Effector CD4-positive, alpha-beta T cell (primary cell): ENCODE data around the gene SLC49A4.

Source experiments
- DNase-seq: peaks from one replicate; pipeline ENCODE4 v3.0.0-alpha.2; 2020

SLC49A4 gene

GRCh38 chr3:122862381-122862780 is 67.5 kb downstream of the SLC49A4 start:
- no peak for DNase-seq

DNA sequence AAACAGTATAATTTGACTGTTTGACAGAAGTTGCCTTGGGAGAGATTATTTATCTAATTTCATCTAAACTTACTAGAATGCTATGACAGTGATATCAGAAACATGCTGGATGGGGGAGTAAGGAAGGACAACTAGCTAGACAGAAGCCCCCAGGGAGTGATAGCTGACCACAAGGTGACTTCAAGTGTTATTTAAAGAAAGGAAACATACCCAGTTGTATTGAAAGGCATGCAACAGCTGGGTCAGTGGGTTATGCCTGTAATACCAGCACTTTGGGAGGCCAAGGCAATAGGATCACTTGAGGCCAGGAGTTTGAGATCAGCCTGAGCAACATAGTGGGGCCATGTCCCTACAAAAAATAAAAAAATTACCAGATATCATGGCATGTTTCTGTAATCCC is 69.6 kb downstream of the SLC49A4 start:
- no peak for DNase-seq

DNA sequence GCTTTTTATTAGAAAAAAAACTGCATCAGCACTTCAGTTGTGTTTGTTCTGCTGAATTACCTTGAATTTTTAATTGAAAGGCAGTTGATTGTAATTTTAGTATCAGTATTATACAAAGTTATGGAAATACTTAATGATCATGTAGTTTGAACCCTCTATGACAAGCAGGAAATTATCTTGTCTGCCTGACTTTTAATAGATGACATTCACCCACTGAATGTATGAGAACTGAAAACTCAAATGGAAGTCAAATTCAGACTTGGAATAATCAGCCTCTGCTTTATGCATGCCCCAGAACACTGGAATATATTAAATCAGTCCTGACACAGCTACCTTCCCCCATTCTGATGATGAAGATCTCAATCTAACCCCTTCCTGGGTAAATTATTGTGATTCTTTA is 73.5 kb downstream of the SLC49A4 start:
- DNase-seq, result no peak

- no peak for DNase-seq
Observed at GRCh38 chr3:122873741-122874515, 79.1 kb downstream of the SLC49A4 start.

DNA sequence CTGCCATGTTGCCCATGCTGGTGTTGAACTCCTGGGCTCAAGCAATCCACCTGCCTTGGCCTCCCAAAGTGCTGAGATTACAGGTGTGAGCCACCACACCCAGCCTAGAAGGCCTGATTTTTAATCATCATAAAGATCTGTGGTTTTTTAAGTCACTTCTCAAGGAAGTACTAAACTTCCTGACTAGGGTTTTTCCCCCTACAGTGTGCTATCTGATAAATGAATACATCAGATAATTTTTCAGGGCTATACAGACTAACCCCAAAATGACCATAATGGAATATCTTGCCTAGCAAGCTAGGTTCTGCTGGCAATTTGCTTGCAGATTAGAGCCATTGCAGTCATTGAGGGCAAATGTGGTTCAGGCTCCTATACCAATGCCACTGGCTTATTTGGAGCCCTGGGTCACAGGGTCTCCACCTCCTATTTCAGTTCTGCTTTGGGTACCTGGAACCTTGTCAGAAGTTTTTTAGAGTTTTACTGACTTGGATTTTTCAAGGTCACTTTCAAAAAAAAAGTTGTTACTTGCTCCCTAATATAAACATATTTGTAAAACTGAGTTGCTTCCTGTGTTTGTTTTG is 80.8 kb downstream of the SLC49A4 start:
- no peak for DNase-seq

DNA sequence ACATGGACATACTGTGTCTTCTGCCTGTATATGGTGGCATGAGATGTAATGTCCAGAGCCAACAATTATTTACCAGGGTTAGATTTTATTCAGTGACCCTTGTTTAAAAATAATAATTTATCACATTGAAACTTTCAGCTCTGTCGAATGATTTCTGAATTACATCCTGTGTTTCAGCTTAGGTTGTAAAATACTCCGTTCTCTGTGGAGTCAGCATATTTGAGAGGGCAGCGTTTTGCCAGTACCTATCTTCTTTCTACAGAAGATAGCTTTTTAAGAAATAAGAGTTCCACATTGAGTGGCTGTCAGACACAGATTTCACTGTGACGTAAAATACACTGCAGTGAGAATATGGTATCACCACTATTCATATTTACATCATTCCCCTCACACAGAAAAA is 85.3 kb downstream of the SLC49A4 start:
- DNase-seq, result no peak

DNA sequence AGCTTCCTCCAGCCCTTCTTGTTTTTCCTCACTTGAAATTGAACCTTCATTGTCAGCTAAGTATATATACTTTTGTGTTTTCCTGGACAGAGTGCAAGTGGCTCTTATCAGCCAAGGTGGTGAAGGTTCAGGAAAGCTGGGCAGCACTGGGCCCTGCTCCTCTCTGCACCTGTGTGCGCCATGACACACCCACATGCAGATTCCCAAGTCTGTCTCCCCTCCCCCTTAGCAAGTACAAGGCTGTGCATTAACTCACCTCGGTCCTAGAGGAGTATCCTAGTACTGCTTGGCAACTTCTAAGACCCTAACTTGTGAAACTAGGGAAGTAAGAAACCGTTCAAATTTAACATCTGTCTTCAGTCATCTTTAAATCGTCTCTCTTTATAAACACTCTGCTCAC is 85.8 kb downstream of the SLC49A4 start:
- DNase-seq, result no peak

DNA sequence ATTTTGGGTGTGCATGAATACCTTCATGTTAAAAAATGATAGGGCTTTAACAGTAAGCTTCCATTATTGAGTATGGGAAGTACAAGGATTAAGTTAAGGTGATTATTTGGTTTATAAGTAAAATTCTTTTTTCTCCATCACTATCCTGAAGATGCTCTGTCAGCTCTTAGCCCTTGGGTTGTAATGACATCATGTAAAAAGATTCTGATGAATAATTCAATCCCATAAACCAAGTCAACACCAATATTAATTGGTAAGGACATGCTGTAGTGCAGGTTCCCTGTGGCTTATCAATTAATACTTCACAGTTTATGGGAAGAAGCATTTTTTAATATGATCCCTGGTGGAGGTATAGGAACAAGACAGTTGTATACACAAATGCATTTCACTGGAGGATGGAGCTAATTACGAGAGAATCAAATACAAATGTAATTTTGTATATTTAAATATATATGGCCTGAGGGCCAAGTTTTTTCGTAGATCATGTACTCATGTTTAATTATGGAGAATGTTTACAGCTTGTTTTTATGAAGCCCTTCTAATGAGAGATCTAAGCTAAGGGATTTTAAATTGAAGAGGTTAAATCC is 87.6 kb downstream of the SLC49A4 start:
- no peak for DNase-seq

DNA sequence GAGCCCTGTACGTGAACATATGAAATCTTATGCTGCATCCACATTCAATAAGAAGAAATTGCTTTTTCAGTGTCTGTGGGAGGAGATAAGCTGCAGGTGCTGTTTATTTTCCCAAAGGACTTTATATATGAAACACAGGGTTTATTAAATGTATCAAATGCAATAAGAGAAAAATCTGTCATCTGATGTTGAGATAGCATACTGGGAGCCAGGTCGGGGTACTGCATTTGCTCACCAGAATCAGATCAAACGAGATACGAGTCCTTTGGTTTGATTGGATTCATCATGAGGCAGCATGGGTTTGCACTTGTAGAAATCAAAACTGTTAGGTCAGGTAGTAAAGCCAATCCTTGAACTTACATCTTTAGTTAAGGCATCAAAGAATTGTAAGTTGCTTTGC is 91.4 kb downstream of the SLC49A4 start:
- DNase-seq, result no peak

DNA sequence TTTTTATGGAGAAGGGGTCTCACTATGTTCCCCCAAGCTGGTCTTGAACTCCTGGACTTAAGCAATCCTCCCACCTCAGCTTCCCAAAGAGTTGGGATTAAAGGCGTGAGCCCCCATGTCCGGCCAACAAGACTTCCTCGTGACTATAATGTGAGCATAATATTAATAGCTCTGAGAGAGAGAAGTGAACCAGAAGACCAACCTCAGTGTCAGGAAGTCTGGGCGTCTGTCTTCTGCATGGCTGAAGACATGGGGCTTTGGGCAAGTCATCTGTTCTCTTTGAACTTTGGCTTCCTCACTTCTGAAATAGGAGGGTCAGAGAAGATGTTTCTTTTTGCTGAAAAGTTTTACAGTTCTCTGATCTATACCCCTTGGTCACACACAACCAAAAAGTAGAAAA is 92.1 kb downstream of the SLC49A4 start:
- DNase-seq, result no peak

- no peak for DNase-seq
Observed at GRCh38 chr3:122890077-122890719, 95.3 kb downstream of the SLC49A4 start.

GRCh38 chr3:122890720-122891220 is 95.9 kb downstream of the SLC49A4 start:
- no peak for DNase-seq

DNA sequence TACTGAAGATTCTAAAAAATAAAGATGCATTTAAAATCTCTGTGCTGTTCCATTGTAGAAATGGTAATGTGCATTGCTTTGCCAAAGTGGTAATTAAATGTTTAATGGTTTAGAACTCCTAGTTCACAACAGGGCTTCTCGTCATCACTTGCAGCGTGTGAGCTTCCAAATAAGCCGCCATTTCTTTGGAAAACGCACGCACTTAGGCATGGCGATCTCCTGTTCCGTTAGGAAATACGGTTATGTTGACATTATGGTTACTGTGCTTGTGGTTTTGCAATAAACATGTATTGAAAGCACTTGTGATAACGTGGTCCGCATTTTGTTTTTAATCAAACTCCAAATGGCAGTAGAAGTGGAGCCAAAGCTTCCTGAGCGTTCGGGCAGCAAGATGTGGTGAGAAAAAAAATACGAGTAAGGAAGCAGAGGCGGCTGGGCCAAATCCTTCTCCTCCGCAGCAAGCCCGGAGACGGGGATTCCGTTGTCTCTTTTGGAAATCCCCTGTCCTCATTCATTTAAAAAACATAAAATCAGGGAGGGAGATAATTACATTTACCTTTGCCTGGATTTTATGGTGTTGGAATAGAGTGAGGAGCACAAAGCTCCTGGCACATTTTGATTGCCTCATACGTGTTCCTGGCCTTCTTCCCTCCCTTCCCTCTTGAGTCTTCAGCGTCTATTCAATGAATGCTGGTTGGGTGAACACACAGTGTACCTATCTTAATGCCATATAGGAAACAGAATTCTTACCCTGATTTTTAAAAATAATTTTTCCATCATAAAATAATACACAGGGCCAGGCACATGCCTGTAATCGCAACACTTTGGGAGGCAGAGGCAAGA is 97.5 kb downstream of the SLC49A4 start:
- DNase-seq, result no peak

- DNase-seq, result no peak
Observed at GRCh38 chr3:122893282-122893681, 98.4 kb downstream of the SLC49A4 start.

DNA sequence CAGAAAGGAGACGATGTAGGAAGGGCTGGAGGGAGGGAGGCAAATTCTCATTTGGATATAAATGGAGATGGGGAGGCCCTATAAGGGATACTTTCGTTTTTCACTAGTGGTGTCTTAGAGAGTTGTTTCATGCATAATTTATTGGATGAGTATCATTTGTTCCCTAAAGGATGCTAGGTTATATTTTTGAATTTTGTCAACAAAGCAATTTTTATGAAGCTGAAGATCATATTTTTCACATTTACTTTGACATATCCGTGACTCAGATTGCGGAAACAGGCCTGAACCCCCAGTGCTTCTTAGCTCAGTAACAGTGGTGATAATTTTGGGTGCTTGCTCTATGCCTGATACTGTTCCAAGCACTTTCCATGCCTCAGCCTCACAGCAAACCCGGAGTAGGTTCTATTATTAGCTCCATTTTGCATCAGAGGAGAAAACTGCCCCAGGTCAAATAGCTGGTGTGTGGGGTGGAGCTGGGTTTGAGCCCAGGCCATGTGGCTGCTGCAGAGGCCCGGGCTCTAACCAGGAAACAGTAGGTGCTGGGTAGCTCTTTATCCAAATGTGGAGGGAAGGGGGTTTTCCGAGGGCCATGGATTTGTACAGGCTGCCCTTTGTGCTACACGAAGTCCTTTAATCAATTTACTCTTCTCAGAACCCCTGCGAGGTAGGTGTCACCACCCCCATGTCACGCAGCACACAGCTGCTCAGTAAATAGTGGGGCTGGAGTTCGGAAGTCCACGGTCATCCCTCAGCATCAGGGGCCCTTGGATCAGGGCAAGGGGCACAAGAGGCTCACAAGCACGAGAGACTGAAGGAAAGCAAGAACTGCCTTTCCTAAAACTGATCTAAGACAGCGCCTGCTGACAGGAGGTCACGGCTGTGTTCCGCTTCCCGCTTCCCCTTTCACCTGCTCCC is 99.1 kb downstream of the SLC49A4 start:
- DNase-seq, result no peak

- DNase-seq, result no peak
Observed at GRCh38 chr3:122898298-122898697, 103.4 kb downstream of the SLC49A4 start.

DNA sequence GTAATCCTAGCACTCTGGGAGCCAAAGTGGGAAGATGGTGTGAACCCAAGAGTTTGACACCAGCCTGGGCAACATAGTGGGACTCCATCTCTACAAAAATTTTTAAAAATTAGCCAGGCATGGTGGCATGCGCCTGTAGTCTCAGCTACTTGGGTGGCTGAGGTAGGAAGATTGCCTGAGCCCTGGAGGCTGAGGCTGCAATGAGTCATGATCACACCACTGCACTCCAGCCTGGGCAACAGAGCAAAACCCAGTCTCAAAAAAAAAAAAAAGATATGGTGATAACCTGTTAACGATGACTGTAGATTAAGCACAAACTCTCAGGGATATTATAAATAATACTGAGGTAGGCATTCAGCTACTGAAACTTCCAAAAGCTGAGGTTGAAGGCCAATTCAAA is 107.5 kb downstream of the SLC49A4 start:
- DNase-seq, result no peak

DNA sequence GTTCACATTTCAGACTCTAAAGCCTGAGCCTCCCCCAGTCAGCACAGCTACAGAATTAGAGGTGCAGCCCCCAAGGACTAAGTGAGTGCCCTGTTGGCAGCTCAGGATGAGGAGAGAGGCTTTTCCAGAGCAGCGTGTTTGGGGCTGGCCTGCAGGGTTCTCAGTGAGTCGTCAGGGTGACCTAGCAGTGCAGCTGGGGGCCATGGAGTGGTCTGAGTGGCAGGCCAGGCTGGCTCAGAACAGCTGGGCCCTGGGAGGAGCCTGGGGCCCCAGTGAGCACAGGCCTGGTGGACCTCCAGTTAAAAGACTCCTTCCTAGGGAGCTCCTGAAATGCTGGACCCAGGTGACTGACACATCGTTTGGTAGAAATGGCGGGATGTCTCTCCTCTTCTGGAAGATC is 108.3 kb downstream of the SLC49A4 start:
- DNase-seq, result no peak

DNA sequence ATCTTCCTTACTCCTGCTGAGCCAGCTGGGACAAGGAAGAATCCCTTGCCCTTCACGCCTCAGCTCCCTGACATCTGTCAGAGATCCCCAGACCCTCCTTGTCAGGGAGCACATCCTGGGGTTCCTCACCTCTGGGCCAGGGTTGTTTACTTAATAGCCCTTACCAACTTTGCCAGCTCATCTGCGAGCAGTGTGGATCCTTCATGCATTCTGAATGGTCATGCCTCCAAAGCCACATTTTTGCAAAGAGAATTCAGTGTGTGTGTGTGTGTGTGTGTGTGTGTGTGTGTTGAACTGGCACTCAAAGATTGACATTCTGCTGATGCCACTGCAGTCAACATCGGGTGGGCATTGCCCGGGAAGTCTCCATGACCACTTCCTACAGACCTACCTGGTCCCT is 112.6 kb downstream of the SLC49A4 start:
- no peak for DNase-seq

DNA sequence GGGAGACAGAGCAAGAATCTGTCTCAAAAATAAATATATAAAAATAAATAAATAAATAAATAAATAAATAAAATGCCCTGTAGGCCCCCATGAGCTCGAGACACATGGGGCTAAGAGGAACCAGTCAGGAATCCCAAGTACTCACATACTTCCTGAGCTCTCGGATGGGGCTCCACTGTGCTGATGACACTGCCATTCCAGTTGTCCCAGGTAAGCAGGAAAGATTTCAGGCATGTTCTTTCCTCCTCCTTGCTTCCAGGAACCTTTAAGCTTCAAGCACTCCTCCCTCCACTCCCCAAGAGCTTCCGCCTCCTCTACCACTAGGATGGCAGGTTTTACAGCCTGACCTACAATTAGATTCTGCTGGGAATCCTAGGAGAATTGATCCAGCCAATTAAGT is 113.4 kb downstream of the SLC49A4 start:
- DNase-seq, result no peak

GRCh38 chr3:122911901-122912300 is 117.0 kb downstream of the SLC49A4 start:
- no peak for DNase-seq
